Keratinocyte (primary cell): ENCODE measurements around the gene GNAT3.

Source experiments
- CTCF ChIP-seq, 3 experiments: IDR thresholded peaks in 1 of 3; conservative IDR thresholded peaks in 1 of 3; optimal IDR thresholded peaks in 1 of 3; 2 replicates in 2 of 3; 3 replicates in 1 of 3; pipeline versions ENCODE3 to v1.5.1; 2011; ENCODE audit warnings: low read length in 3 of 3, mild to moderate bottlenecking in 3 of 3, moderate library complexity in 2 of 3, control low read depth in 1 of 3, inconsistent platforms in 1 of 3; ENCODE audit not compliant: insufficient read depth in 2 of 3; ENCODE audit errors: extremely low read depth in 1 of 3
- EZH2 ChIP-seq: IDR thresholded peaks from one replicate; pipeline ENCODE4 v1.6.1; 2012; ENCODE audit warnings: inconsistent platforms, mild to moderate bottlenecking, low read length, moderate library complexity

- TF ChIP-seq CTCF (optimal IDR thresholded peaks at IDR 0.05 in 1 of 3, IDR thresholded peaks at IDR 0.05 in 1 of 3, conservative IDR thresholded peaks at IDR 0.05 in 1 of 3; ENCODE audit: extremely low read depth in 1 of 3, insufficient read depth in 2 of 3, low read length in 3 of 3) (no peak), EZH2 (no peak)
Measured at GRCh38 chr7:80458822-80459725, 52.8 kb downstream of the GNAT3 start.
